GM18498 (cell line): ENCODE measurements around the gene ZMAT3.
A peak's percentile ranks its signal among the peaks of the same experiment; 100 is the strongest.
"Not testable (repeated sequence)": the region's sequence is repeated elsewhere in the genome, so short reads cannot be mapped to it uniquely, and the experiment has no call there.

Source experiments
- ATAC-seq: cut with Tn5 transposase; IDR thresholded peaks from one replicate; pipeline ENCODE4 v1.9.1; 2021; ENCODE audit warnings: mild to moderate bottlenecking, moderate library complexity; ENCODE audit not compliant: unreplicated experiment

ZMAT3 gene

GRCh38 chr3:179071323-179072099, at the start of gene ZMAT3:
ZMAT3 (minus strand) TSS chr3:179071809; CDS start chr3:179067752, 4,057 bp downstream.
- ATAC-seq: peak; percentile 66

- ATAC-seq: no peak
Observed at GRCh38 chr3:179116816-179117215, 45.2 kb upstream of the ZMAT3 start.

- not testable (repeated sequence) for ATAC-seq
Observed at GRCh38 chr3:179115444-179115843, 43.8 kb upstream of the ZMAT3 start.

GRCh38 chr3:179113903-179114302, 42.3 kb upstream of the ZMAT3 start:
- no peak for ATAC-seq

GRCh38 chr3:179108086-179108485, 36.5 kb upstream of the ZMAT3 start:
- ATAC-seq: no peak

GRCh38 chr3:179107617-179108016, 36.0 kb upstream of the ZMAT3 start:
- no peak for ATAC-seq

GRCh38 chr3:179105881-179106280, 34.3 kb upstream of the ZMAT3 start:
- ATAC-seq: no peak

GRCh38 chr3:179100652-179101051, 29.0 kb upstream of the ZMAT3 start:
- no peak for ATAC-seq

- no peak for ATAC-seq
Observed at GRCh38 chr3:179098388-179099077, 26.9 kb upstream of the ZMAT3 start.

- ATAC-seq: no peak
Observed at GRCh38 chr3:179093807-179094206, 22.2 kb upstream of the ZMAT3 start.

- peak; percentile 87 for ATAC-seq
Observed at GRCh38 chr3:179091113-179091512, 19.5 kb upstream of the ZMAT3 start.

GRCh38 chr3:179088306-179088705, 16.7 kb upstream of the ZMAT3 start:
- ATAC-seq: no peak

GRCh38 chr3:179083977-179084376, 12.4 kb upstream of the ZMAT3 start:
- ATAC-seq: peak; percentile 50

- no peak for ATAC-seq
Observed at GRCh38 chr3:179082416-179082815, 10.8 kb upstream of the ZMAT3 start.

- ATAC-seq: no peak
Observed at GRCh38 chr3:179081885-179082284, 10.3 kb upstream of the ZMAT3 start.

GRCh38 chr3:179079537-179079936, 7.9 kb upstream of the ZMAT3 start:
- ATAC-seq: no peak

GRCh38 chr3:179076243-179077027, 4.8 kb upstream of the ZMAT3 start:
- peak; percentile 39 for ATAC-seq

GRCh38 chr3:179074656-179075055, 3.0 kb upstream of the ZMAT3 start:
- peak; percentile 27 for ATAC-seq

- ATAC-seq: no peak
Observed at GRCh38 chr3:179073816-179074215, 2.2 kb upstream of the ZMAT3 start.

- peak; percentile 23 for ATAC-seq
Observed at GRCh38 chr3:179072100-179072438, 460 bp upstream of the ZMAT3 start.

GRCh38 chr3:179071027-179071322, 634 bp downstream of the ZMAT3 start:
- ATAC-seq: no peak
